DOHH2 (cell line): ENCODE data around the gene OR13J1.

Experiments
- H3F3A ChIP-seq: fragments of 200-600 bp; sonication (generic), shearing (Covaris generic); 2 replicates; pipeline ENCODE4 v1.6.0; 2016; ENCODE audit warnings: antibody characterized with exemption, mild to moderate bottlenecking; ENCODE audit not compliant: control insufficient read depth, insufficient read depth
- H3K27ac ChIP-seq: fragments of 200-600 bp; sonication (generic); 2 replicates; pipeline ENCODE4 v1.5.1; 2014; ENCODE audit warnings: low read depth, mild to moderate bottlenecking, low read length, moderate library complexity
- H3K27me3 ChIP-seq: fragments of 200-600 bp; sonication (generic); 2 replicates; pipeline ENCODE4 v1.6.1; 2014; ENCODE audit warnings: mild to moderate bottlenecking, low read length, mixed read lengths; ENCODE audit not compliant: control insufficient read depth
- H3K36me3 ChIP-seq: fragments of 200-600 bp; sonication (generic); 2 replicates; pipeline ENCODE4 v1.6.1; 2014; ENCODE audit warnings: mild to moderate bottlenecking, low read length, moderate library complexity, mixed read lengths; ENCODE audit not compliant: control insufficient read depth
- H3K4me1 ChIP-seq: fragments of 200-600 bp; sonication (generic); 2 replicates; pipeline ENCODE4 v1.6.1; 2014; ENCODE audit warnings: mild to moderate bottlenecking, low read length, mixed read lengths; ENCODE audit not compliant: control insufficient read depth
- H3K4me2 ChIP-seq: fragments of 200-600 bp; sonication (generic); 2 replicates; pipeline ENCODE4 v1.6.0; 2014; ENCODE audit warnings: mild to moderate bottlenecking, low read length, moderate library complexity
- H3K4me3 ChIP-seq: fragments of 200-600 bp; sonication (generic); 2 replicates; pipeline ENCODE4 v1.5.1; 2014; ENCODE audit warnings: mild to moderate bottlenecking, low read length, mixed read lengths
- H3K79me2 ChIP-seq: fragments of 200-600 bp; sonication (generic); 2 replicates; pipeline ENCODE4 v1.6.1; 2014; ENCODE audit warnings: mild to moderate bottlenecking, low read length, mixed read lengths; ENCODE audit not compliant: control insufficient read depth
- H3K9me2 ChIP-seq: fragments of 200-600 bp; sonication (generic); replicated peaks from 2 replicates; pipeline ENCODE4 v1.6.1; 2014; ENCODE audit warnings: mild to moderate bottlenecking, low read length, mixed read lengths; ENCODE audit not compliant: control insufficient read depth
- H3K9me3 ChIP-seq: fragments of 200-600 bp; sonication (generic); 2 replicates; pipeline ENCODE4 v1.6.1; 2014; ENCODE audit warnings: antibody characterized with exemption, low read length, mixed read lengths; ENCODE audit not compliant: control insufficient read depth, insufficient read depth
- H4K20me1 ChIP-seq: fragments of 200-600 bp; sonication (generic); 2 replicates; pipeline ENCODE4 v1.6.0; 2014; ENCODE audit warnings: low read depth, mild to moderate bottlenecking, antibody characterized with exemption, low read length, moderate library complexity; ENCODE audit not compliant: control insufficient read depth, insufficient read depth
- EZH2phosphoT487 ChIP-seq: fragments of 200-600 bp; sonication (generic); IDR thresholded peaks from 2 replicates; pipeline ENCODE4 v1.6.1; 2017; ENCODE audit warnings: borderline replicate concordance, mild to moderate bottlenecking, antibody characterized with exemption, low read length, moderate library complexity, mixed read lengths
- TF ChIP-seq, protein P1 (sequence below): fragments of 200-600 bp; sonication (generic); IDR thresholded peaks from one replicate; pipeline ENCODE4 v1.5.1; 2014; ENCODE audit warnings: antibody characterized with exemption, mild to moderate bottlenecking, low read depth, low read length; ENCODE audit not compliant: poor library complexity, severe bottlenecking

The OR13J1 gene

DNA sequence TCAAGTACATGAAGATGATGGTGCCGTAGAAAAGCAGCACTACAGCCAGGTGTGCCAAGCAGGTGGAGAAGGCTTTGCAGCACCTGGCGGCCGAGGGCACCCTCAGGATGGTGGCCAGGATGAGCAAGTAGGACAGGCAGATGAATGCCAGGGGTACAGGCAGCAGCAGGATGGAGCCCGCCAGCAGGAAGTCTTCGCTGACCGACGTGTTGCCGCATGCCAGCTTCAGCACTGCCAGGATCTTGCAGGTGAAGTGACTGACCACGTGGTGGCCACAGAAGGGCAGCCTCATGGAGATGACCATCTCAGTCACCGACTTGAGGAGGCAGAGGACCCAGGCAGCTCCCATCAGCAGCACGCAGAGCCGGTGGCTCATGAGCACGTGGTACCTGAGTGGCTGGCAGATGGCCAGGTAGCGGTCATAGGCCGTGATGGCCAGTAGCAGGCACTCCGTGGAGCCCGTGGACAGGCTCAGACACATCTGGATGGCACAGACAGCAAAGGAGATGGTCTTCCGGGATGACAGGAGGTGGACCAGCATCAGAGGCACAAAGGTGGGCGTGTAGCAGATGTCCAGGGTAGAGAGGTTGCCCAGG lies 482 bp downstream of the OR13J1 start:
- no peak overlapping the region for H3K4me2 ChIP-seq
- no peaks in the 10 kb centered on the region for H4K20me1 ChIP-seq
- H3K79me2 ChIP-seq, result no peaks in the 10 kb centered on the region
- H3K36me3 ChIP-seq, result no peaks in the 10 kb centered on the region
- no peaks in the 10 kb centered on the region for H3K9me3 ChIP-seq
- H3K9me2 ChIP-seq, result no peaks in the 10 kb centered on the region
- peaks cover 8% of the 10 kb centered on the region; the same call in 1 of the 2 replicates for H3K27me3 ChIP-seq
- no peak overlapping the region for H3K27ac ChIP-seq
- H3F3A ChIP-seq, result no peaks in the 10 kb centered on the region
- H3K4me1 ChIP-seq, result no peaks in the 10 kb centered on the region
- no peak for TF ChIP-seq EZH2phosphoT487
- TF ChIP-seq, protein P1, sequence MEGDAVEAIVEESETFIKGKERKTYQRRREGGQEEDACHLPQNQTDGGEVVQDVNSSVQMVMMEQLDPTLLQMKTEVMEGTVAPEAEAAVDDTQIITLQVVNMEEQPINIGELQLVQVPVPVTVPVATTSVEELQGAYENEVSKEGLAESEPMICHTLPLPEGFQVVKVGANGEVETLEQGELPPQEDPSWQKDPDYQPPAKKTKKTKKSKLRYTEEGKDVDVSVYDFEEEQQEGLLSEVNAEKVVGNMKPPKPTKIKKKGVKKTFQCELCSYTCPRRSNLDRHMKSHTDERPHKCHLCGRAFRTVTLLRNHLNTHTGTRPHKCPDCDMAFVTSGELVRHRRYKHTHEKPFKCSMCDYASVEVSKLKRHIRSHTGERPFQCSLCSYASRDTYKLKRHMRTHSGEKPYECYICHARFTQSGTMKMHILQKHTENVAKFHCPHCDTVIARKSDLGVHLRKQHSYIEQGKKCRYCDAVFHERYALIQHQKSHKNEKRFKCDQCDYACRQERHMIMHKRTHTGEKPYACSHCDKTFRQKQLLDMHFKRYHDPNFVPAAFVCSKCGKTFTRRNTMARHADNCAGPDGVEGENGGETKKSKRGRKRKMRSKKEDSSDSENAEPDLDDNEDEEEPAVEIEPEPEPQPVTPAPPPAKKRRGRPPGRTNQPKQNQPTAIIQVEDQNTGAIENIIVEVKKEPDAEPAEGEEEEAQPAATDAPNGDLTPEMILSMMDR, result no peak
- H3K4me3 ChIP-seq, result no peak overlapping the region

DNA sequence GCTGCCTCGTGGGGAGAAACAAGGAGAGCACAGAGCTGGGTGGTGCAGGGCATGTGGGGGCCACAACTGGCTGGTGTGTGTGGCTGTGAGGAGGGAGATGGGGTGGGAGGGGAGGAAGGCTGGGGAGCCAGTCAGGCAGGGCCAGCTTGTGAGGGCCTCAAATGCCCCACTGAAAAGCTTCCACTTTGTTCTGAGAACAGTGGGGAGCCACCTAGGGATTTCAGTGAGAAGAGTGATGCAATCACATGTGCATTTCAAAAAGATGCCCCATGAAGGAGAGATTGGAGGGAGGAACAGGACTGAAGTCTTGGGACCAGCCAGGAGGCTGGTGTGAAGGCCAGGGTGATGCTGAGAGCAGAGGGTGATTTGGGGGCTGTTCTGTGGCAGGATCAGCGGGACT lies 1.3 kb downstream of the OR13J1 start:
- H3K4me2 ChIP-seq, result no peak overlapping the region
- H3F3A ChIP-seq, result no peaks in the 10 kb centered on the region
- no peaks in the 10 kb centered on the region for H3K9me3 ChIP-seq
- H3K79me2 ChIP-seq, result no peaks in the 10 kb centered on the region
- no peak overlapping the region for H3K4me3 ChIP-seq
- no peaks in the 10 kb centered on the region for H3K9me2 ChIP-seq
- no peak overlapping the region for H3K27ac ChIP-seq
- no peaks in the 10 kb centered on the region for H3K4me1 ChIP-seq
- H3K27me3 ChIP-seq, result peaks cover 8% of the 10 kb centered on the region; the same call in 1 of the 2 replicates
- H4K20me1 ChIP-seq, result no peaks in the 10 kb centered on the region
- no peaks in the 10 kb centered on the region for H3K36me3 ChIP-seq
- TF ChIP-seq, protein P1, result no peak
- no peak for TF ChIP-seq EZH2phosphoT487

DNA sequence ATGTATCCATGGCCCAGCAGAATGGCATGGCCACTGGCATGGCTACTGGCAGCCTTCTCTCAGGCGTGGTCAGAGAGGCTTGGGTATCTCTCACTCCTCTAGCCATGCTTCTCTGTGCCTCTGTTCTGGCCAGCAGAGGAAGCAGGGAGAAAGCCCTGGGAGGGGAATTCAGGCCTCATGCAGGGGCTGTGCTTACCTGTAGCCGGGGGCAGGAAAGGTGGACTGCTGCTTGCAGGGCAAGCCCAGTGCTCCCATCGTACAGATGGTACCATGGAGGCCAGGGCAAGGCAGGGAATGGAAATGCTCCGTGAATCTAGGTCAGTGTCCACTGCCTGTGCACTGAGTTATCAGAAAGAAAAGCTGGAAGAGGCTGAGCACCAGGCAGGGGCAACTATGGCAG lies 2.7 kb downstream of the OR13J1 start:
- Histone ChIP-seq H3K36me3 (no peaks in the 10 kb centered on the region), H3K79me2 (no peaks in the 10 kb centered on the region), H3K4me1 (no peaks in the 10 kb centered on the region), H3K4me3 (no peak overlapping the region), H4K20me1 (no peaks in the 10 kb centered on the region), H3F3A (no peaks in the 10 kb centered on the region), H3K27me3 (peaks cover 2% of the 10 kb centered on the region; the same call in 1 of the 2 replicates), H3K9me2 (no peaks in the 10 kb centered on the region), H3K27ac (no peak overlapping the region), H3K9me3 (no peaks in the 10 kb centered on the region), H3K4me2 (no peak overlapping the region)
- TF ChIP-seq EZH2phosphoT487, result no peak
- TF ChIP-seq, protein P1, result no peak
